ENCODE results near the gene PROZ. TPM values are rescaled to one million over a fixed set of nuclear protein-coding genes. Genes with fewer than 3 reads are reported as not detected.

PROZ gene
- total RNA-seq, 1 experiment from 2014 or later, result not detected

GRCh38 chr13:113120300-113121182 lies 37.9 kb upstream of the PROZ start:
- no peak for DNase-seq (ENCODE audit: low spot score)

GRCh38 chr13:113121183-113121927 lies 37.1 kb upstream of the PROZ start:
- DNase-seq (ENCODE audit: low spot score), result no peak

- DNase-seq (ENCODE audit: low spot score), result no peak
Measured at GRCh38 chr13:113121928-113122471, 36.4 kb upstream of the PROZ start.

GRCh38 chr13:113122550-113123225 lies 35.8 kb upstream of the PROZ start, which contains the start of gene F10:
Gene F10, plus strand, starts transcription at chr13:113122799. Its CDS starts 57 bp downstream, at chr13:113122856.
- DNase-seq (ENCODE audit: low spot score), result no peak

- no peak for DNase-seq (ENCODE audit: low spot score)
Measured at GRCh38 chr13:113123226-113124201, 34.9 kb upstream of the PROZ start.

GRCh38 chr13:113124211-113124970 lies 34.1 kb upstream of the PROZ start:
- no peak for DNase-seq (ENCODE audit: low spot score)

GRCh38 chr13:113125506-113126264 lies 32.8 kb upstream of the PROZ start:
- DNase-seq (ENCODE audit: low spot score), result no peak

- DNase-seq (ENCODE audit: low spot score), result no peak
Measured at GRCh38 chr13:113126265-113127150, 31.9 kb upstream of the PROZ start.

GRCh38 chr13:113129480-113129879 lies 29.0 kb upstream of the PROZ start:
- DNase-seq (ENCODE audit: low spot score), result no peak

GRCh38 chr13:113129921-113130750 lies 28.3 kb upstream of the PROZ start:
- DNase-seq (ENCODE audit: low spot score), result no peak

- DNase-seq (ENCODE audit: low spot score), result no peak
Measured at GRCh38 chr13:113135281-113135760, 23.1 kb upstream of the PROZ start.

- DNase-seq (ENCODE audit: low spot score), result no peak
Measured at GRCh38 chr13:113137691-113138298, 20.7 kb upstream of the PROZ start.

- DNase-seq (ENCODE audit: low spot score), result no peak
Measured at GRCh38 chr13:113138792-113139551, 19.5 kb upstream of the PROZ start.

- no peak for DNase-seq (ENCODE audit: low spot score)
Measured at GRCh38 chr13:113139577-113139976, 18.9 kb upstream of the PROZ start.

- DNase-seq (ENCODE audit: low spot score), result no peak
Measured at GRCh38 chr13:113140677-113141600, 17.5 kb upstream of the PROZ start.

Measured in H4 (cell line).